ENCODE results near the gene CXorf51A.

- TF ChIP-seq POLR2AphosphoS5 (IDR thresholded peaks at IDR 0.05; ENCODE audit: low read depth), result no peak
- TF ChIP-seq EZH2phosphoT487 (IDR thresholded peaks at IDR 0.05; ENCODE audit: unreplicated experiment), result no peak
- no peak for TF ChIP-seq REST (IDR thresholded peaks at IDR 0.05; ENCODE audit: unreplicated experiment)
These were observed 17.4 kb upstream of the CXorf51A start for GRCh38 chrX:146831994-146832393.
